Lower leg skin (tissue), 3 donors: ENCODE data around the gene CLEC2L.

Experiments used
- POLR2A ChIP-seq, 2 donors: fragments of 450-650 bp; IDR thresholded peaks; one replicate each; pipeline ENCODE4 v1.6.1; 2016 to 2017; ENCODE audit warnings: antibody characterized with exemption in 2 of 2, mild to moderate bottlenecking in 1 of 2, moderate library complexity in 1 of 2
- TF ChIP-seq, protein P1 (sequence below), 3 donors: fragments of 450-650 bp; IDR thresholded peaks; one replicate each; pipeline ENCODE4 v1.5.1; 2016; ENCODE audit warnings: antibody characterized with exemption in 3 of 3, mild to moderate bottlenecking in 3 of 3, moderate library complexity in 2 of 3

DNA sequence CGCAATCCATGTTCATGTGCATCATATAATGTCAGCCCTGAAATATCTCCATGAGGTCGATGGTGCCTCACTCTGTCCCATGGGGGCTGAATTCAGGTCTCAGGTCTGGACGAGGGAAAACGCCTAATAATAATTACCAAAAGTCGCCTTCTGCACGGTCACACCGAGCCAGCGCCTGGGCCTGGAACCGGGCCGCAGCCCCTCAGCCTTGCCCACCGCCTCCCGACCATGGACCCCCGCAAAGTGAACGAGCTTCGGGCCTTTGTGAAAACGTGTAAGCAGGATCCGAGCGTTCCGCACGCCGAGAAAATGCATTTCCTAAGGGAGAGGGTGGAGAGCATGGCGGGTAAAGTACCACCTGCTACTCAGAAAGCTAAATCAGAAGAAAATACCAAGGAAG is 21.3 kb upstream of the CLEC2L start:
- TF ChIP-seq, protein P1, sequence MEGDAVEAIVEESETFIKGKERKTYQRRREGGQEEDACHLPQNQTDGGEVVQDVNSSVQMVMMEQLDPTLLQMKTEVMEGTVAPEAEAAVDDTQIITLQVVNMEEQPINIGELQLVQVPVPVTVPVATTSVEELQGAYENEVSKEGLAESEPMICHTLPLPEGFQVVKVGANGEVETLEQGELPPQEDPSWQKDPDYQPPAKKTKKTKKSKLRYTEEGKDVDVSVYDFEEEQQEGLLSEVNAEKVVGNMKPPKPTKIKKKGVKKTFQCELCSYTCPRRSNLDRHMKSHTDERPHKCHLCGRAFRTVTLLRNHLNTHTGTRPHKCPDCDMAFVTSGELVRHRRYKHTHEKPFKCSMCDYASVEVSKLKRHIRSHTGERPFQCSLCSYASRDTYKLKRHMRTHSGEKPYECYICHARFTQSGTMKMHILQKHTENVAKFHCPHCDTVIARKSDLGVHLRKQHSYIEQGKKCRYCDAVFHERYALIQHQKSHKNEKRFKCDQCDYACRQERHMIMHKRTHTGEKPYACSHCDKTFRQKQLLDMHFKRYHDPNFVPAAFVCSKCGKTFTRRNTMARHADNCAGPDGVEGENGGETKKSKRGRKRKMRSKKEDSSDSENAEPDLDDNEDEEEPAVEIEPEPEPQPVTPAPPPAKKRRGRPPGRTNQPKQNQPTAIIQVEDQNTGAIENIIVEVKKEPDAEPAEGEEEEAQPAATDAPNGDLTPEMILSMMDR (IDR thresholded peaks at IDR 0.05), result no peak
- no peak for TF ChIP-seq POLR2A (IDR thresholded peaks at IDR 0.05)
